Mesenchymal stem cell (in vitro differentiated cells and primary cell): ENCODE results near the gene BORA.
"Not testable (repeated sequence)": the region's sequence is repeated elsewhere in the genome, so short reads cannot be mapped to it uniquely, and the experiment has no call there.

Experiments used
- DNase-seq: peaks from one replicate; pipeline ENCODE4 v3.0.0-alpha.2; 2013
- H2AFZ ChIP-seq: one replicate; pipeline ENCODE4 v1.6.1; 2013; ENCODE audit warnings: low read depth, mild to moderate bottlenecking, control low read depth, inconsistent platforms, low read length, moderate library complexity
- H2AK5ac ChIP-seq: 2 replicates; pipeline ENCODE4 v1.6.1; 2013; ENCODE audit warnings: low read length, moderate library complexity, mild to moderate bottlenecking, inconsistent platforms; ENCODE audit not compliant: severe bottlenecking
- H2BK120ac ChIP-seq: one replicate; pipeline ENCODE4 v1.6.1; 2013; ENCODE audit warnings: low read depth, mild to moderate bottlenecking, inconsistent platforms, low read length, moderate library complexity
- H2BK12ac ChIP-seq, 2 experiments: one replicate each; pipeline ENCODE4 v1.6.1; 2013; ENCODE audit warnings: inconsistent platforms in 2 of 2, low read length in 2 of 2, mild to moderate bottlenecking in 2 of 2, moderate library complexity in 2 of 2, control low read depth in 1 of 2
- H2BK15ac ChIP-seq: one replicate; pipeline ENCODE4 v1.6.1; 2013; ENCODE audit warnings: mild to moderate bottlenecking, low read depth, inconsistent platforms; ENCODE audit not compliant: poor library complexity, severe bottlenecking
- H2BK5ac ChIP-seq: 2 replicates; pipeline ENCODE4 v1.6.1; 2013; ENCODE audit warnings: low read depth, mild to moderate bottlenecking, low read length, control low read depth, inconsistent platforms; ENCODE audit not compliant: poor library complexity, severe bottlenecking
- H3K14ac ChIP-seq, 2 experiments: one replicate each; pipeline ENCODE4 v1.6.1; 2013; ENCODE audit warnings: inconsistent platforms in 2 of 2, low read length in 2 of 2, control low read depth in 1 of 2, mild to moderate bottlenecking in 1 of 2, moderate library complexity in 1 of 2
- H3K18ac ChIP-seq, 2 experiments: one replicate each; pipeline ENCODE4 v1.6.1; 2013; ENCODE audit warnings: inconsistent platforms in 2 of 2, low read length in 2 of 2, control low read depth in 1 of 2, low read depth in 1 of 2, mild to moderate bottlenecking in 1 of 2
- H3K23ac ChIP-seq, 2 experiments: one replicate each; pipeline ENCODE4 v1.6.1; 2013; ENCODE audit warnings: inconsistent platforms in 2 of 2, low read length in 2 of 2, mild to moderate bottlenecking in 2 of 2, moderate library complexity in 2 of 2, control low read depth in 1 of 2
- H3K27ac ChIP-seq: 2 replicates; pipeline ENCODE4 v1.5.1; 2013; ENCODE audit warnings: mild to moderate bottlenecking, moderate library complexity, low read length, control low read depth, inconsistent platforms; ENCODE audit not compliant: poor library complexity, severe bottlenecking
- H3K27me3 ChIP-seq, 2 experiments: 2 replicates each; pipeline versions ENCODE4 v1.6.1 to v1.7.0; 2013; ENCODE audit warnings: low read length in 2 of 2, mild to moderate bottlenecking in 2 of 2, moderate library complexity in 2 of 2, control low read depth in 1 of 2, inconsistent platforms in 1 of 2; ENCODE audit not compliant: control insufficient read depth in 1 of 2, insufficient read depth in 1 of 2
- H3K36me3 ChIP-seq, 2 experiments: 2 replicates each; pipeline versions ENCODE4 v1.6.1 to v1.7.0; 2013; ENCODE audit warnings: low read length in 2 of 2, control low read depth in 1 of 2, inconsistent platforms in 1 of 2, low read depth in 1 of 2, mild to moderate bottlenecking in 1 of 2; ENCODE audit not compliant: insufficient read depth in 2 of 2, control insufficient read depth in 1 of 2
- H3K4ac ChIP-seq, 2 experiments: one replicate each; pipeline ENCODE4 v1.6.1; 2013; ENCODE audit warnings: inconsistent platforms in 2 of 2, low read length in 2 of 2, mild to moderate bottlenecking in 2 of 2, moderate library complexity in 2 of 2, control low read depth in 1 of 2, low read depth in 1 of 2
- H3K4me1 ChIP-seq: 2 replicates; pipeline ENCODE4 v1.6.1; 2013; ENCODE audit warnings: low read depth, low read length, control low read depth; ENCODE audit not compliant: control insufficient read depth, insufficient read depth
- H3K4me2 ChIP-seq: 2 replicates; pipeline ENCODE4 v1.6.1; 2013; ENCODE audit warnings: low read length, mild to moderate bottlenecking, inconsistent platforms; ENCODE audit not compliant: poor library complexity, severe bottlenecking
- H3K4me3 ChIP-seq, 2 experiments: 2 replicates each; pipeline versions ENCODE4 v1.5.1 to v1.7.0; 2013; ENCODE audit warnings: low read length in 2 of 2, mild to moderate bottlenecking in 2 of 2, control low read depth in 1 of 2, low read depth in 1 of 2; ENCODE audit not compliant: insufficient read depth in 1 of 2
- H3K79me1 ChIP-seq: replicated peaks from 2 replicates; pipeline ENCODE4 v1.6.1; 2013; ENCODE audit warnings: mild to moderate bottlenecking, control low read depth, low read length, inconsistent platforms; ENCODE audit not compliant: poor library complexity, severe bottlenecking
- H3K9ac ChIP-seq: 2 replicates; pipeline ENCODE4 v1.7.0; 2013; ENCODE audit warnings: mild to moderate bottlenecking, low read length, moderate library complexity
- H3K9me3 ChIP-seq: 2 replicates; pipeline ENCODE4 v1.7.0; 2013; ENCODE audit warnings: mild to moderate bottlenecking, low read length; ENCODE audit not compliant: control insufficient read depth
- H4K8ac ChIP-seq: one replicate; pipeline ENCODE4 v1.6.1; 2013; ENCODE audit warnings: inconsistent platforms, mild to moderate bottlenecking, low read length, moderate library complexity
- H4K91ac ChIP-seq: one replicate; pipeline ENCODE4 v1.6.1; 2013; ENCODE audit warnings: mild to moderate bottlenecking, low read length, inconsistent platforms
- WGBS: methylation state at CpG from one replicate; pipeline ENCODE4 v1.1.7; 2013; ENCODE audit warnings: mixed read lengths; 5-methylcytosine and 5-hydroxymethylcytosine counted together

The BORA gene

GRCh38 chr13:72726185-72726584 is 1.5 kb upstream of the BORA start:
- peak overlapping the region; percentile 93 for H3K9ac ChIP-seq
- H3K27ac ChIP-seq, H3K9me3 ChIP-seq, H3K14ac ChIP-seq, H2AFZ ChIP-seq, H2BK5ac ChIP-seq, H3K4me1 ChIP-seq, DNase-seq, H2BK12ac ChIP-seq, H2BK15ac ChIP-seq, H3K4ac ChIP-seq, H2AK5ac ChIP-seq, H3K79me1 ChIP-seq, H4K91ac ChIP-seq, H4K8ac ChIP-seq, H3K27me3 ChIP-seq, H2BK120ac ChIP-seq, H3K18ac ChIP-seq: not testable (repeated sequence)
- peak overlapping the region; percentile 45 for H3K4me2 ChIP-seq
- 94% methylated on average over 11 of the region's 15 CpGs for WGBS
- peaks cover 0 to 10% of the 10 kb centered on the region in 2 experiments for H3K36me3 ChIP-seq
- H3K4me3 ChIP-seq: peak overlapping the region in 1 of 2 experiments; percentile 97
- peak overlapping the region in 1 of 2 experiments; percentile 60 for H3K23ac ChIP-seq

GRCh38 chr13:72726726-72727416 is 852 bp upstream of the BORA start:
- peak overlapping the region; percentile 93 for H2BK15ac ChIP-seq
- peak overlapping the region; percentile 93 to 97 for H3K4me3 ChIP-seq
- peak overlapping the region; percentile 72 for H4K91ac ChIP-seq
- no peak overlapping the region for H2BK12ac ChIP-seq
- peaks cover 6% of the 10 kb centered on the region for H3K79me1 ChIP-seq
- peaks cover 0 to 5% of the 10 kb centered on the region in 2 experiments for H3K36me3 ChIP-seq
- H3K4me1 ChIP-seq: peaks cover 1% of the 10 kb centered on the region
- peak overlapping the region; percentile 84 for H4K8ac ChIP-seq
- peak overlapping the region; percentile 87 for H3K4me2 ChIP-seq
- peak overlapping the region; percentile 14 to 64 for H3K18ac ChIP-seq
- no peak overlapping the region for H3K27ac ChIP-seq
- no peak overlapping the region for H2AK5ac ChIP-seq
- H3K9ac ChIP-seq: peak overlapping the region; percentile 93
- H2AFZ ChIP-seq: peak overlapping the region; percentile 7
- peak; percentile 26 for DNase-seq
- 2% methylated on average over 49 of the region's 49 CpGs for WGBS
- H2BK120ac ChIP-seq: no peak overlapping the region
- H3K9me3 ChIP-seq: no peaks in the 10 kb centered on the region
- peak overlapping the region in 1 of 2 experiments; percentile 60 for H3K23ac ChIP-seq
- peak overlapping the region; percentile 33 to 82 for H3K4ac ChIP-seq
- H3K27me3 ChIP-seq: no peaks in the 10 kb centered on the region
- H2BK5ac ChIP-seq: no peak overlapping the region
- peak overlapping the region in 1 of 2 experiments; percentile 88 for H3K14ac ChIP-seq

- no peak overlapping the region for H3K4ac ChIP-seq
- H3K36me3 ChIP-seq: peaks cover 2 to 8% of the 10 kb centered on the region in 2 experiments
- peak overlapping the region; percentile 90 for H3K9ac ChIP-seq
- H2AK5ac ChIP-seq: no peak overlapping the region
- peak overlapping the region; percentile 74 for H3K4me2 ChIP-seq
- H2BK120ac ChIP-seq: no peak overlapping the region
- 28% methylated on average over 3 of the region's 3 CpGs for WGBS
- H3K23ac ChIP-seq: no peak overlapping the region
- no peaks in the 10 kb centered on the region for H3K9me3 ChIP-seq
- no peaks in the 10 kb centered on the region for H3K27me3 ChIP-seq
- peak overlapping the region in 1 of 2 experiments; percentile 4 for H3K14ac ChIP-seq
- DNase-seq: peak; percentile 2
- H2BK15ac ChIP-seq: no peak overlapping the region
- no peak overlapping the region for H2BK12ac ChIP-seq
- no peak overlapping the region for H3K27ac ChIP-seq
- peak overlapping the region; percentile 45 for H4K8ac ChIP-seq
- H2AFZ ChIP-seq: peak overlapping the region; percentile 68
- peak overlapping the region in 1 of 2 experiments; percentile 46 for H3K18ac ChIP-seq
- H3K79me1 ChIP-seq: peaks cover 8% of the 10 kb centered on the region
- no peak overlapping the region for H2BK5ac ChIP-seq
- H4K91ac ChIP-seq: no peak overlapping the region
- H3K4me1 ChIP-seq: peaks cover 1% of the 10 kb centered on the region
- peak overlapping the region; percentile 80 to 97 for H3K4me3 ChIP-seq
Observed at GRCh38 chr13:72728290-72728605, 525 bp downstream of the BORA start.

GRCh38 chr13:72737033-72737432 is 9.3 kb downstream of the BORA start:
- H2BK15ac ChIP-seq: no peak overlapping the region
- H3K4me3 ChIP-seq: no peak overlapping the region
- H3K9ac ChIP-seq: no peak overlapping the region
- H3K4me1 ChIP-seq: no peaks in the 10 kb centered on the region
- no peak overlapping the region for H3K4me2 ChIP-seq
- no peak overlapping the region for H4K91ac ChIP-seq
- no peak overlapping the region for H3K23ac ChIP-seq
- H2BK12ac ChIP-seq: no peak overlapping the region
- DNase-seq: no peak
- H2BK5ac ChIP-seq: no peak overlapping the region
- peaks cover 3 to 42% of the 10 kb centered on the region in 2 experiments for H3K36me3 ChIP-seq
- H3K14ac ChIP-seq: no peak overlapping the region
- H2AK5ac ChIP-seq: no peak overlapping the region
- 80% methylated on average over 1 of the region's 3 CpGs for WGBS
- no peak overlapping the region for H3K18ac ChIP-seq
- no peak overlapping the region for H2BK120ac ChIP-seq
- H4K8ac ChIP-seq: peak overlapping the region; percentile 28
- H3K79me1 ChIP-seq: peaks cover 23% of the 10 kb centered on the region
- H3K27ac ChIP-seq: no peak overlapping the region
- no peak overlapping the region for H2AFZ ChIP-seq
- H3K4ac ChIP-seq: no peak overlapping the region
- no peaks in the 10 kb centered on the region for H3K9me3 ChIP-seq
- no peaks in the 10 kb centered on the region for H3K27me3 ChIP-seq
